Thyroid gland (tissue), 4 donors: ENCODE results near the gene ELAVL2.

Experiments used
- POLR2A ChIP-seq, 2 donors: fragments of 450-650 bp; IDR thresholded peaks; one replicate each; pipeline ENCODE4 v1.6.1; 2017; ENCODE audit warnings: antibody characterized with exemption in 2 of 2, mild to moderate bottlenecking in 2 of 2, moderate library complexity in 1 of 2
- TF ChIP-seq, protein P1 (sequence below), 6 experiments: fragments of 200-600 bp in 3 of 6; fragments of 450-650 bp in 3 of 6; sonication (generic) in 3 of 6; IDR thresholded peaks; one replicate each; pipeline ENCODE4 v1.5.1; 2016 to 2019; ENCODE audit warnings: antibody characterized with exemption in 6 of 6, mild to moderate bottlenecking in 2 of 6, inconsistent platforms in 1 of 6, moderate library complexity in 1 of 6

DNA sequence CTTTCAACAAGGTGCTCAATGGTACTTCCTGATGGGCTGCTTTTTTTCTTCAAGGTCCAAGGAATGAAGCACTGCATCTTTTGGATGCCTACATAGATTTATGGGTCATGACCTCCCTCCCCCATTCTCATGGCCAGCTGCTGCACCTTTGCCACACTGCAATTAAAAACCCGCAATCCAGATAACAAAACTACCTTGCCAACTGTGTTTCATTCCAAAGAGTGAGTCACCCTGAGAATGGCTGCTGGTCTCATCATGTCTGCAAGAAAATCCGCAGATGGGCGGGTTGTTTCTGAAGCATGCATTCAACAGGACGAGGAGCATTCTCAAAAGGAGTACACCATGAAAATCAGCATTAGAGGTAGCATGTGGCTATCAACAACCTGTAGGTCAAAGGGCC lies 139.8 kb downstream of the ELAVL2 start:
- TF ChIP-seq, protein P1, sequence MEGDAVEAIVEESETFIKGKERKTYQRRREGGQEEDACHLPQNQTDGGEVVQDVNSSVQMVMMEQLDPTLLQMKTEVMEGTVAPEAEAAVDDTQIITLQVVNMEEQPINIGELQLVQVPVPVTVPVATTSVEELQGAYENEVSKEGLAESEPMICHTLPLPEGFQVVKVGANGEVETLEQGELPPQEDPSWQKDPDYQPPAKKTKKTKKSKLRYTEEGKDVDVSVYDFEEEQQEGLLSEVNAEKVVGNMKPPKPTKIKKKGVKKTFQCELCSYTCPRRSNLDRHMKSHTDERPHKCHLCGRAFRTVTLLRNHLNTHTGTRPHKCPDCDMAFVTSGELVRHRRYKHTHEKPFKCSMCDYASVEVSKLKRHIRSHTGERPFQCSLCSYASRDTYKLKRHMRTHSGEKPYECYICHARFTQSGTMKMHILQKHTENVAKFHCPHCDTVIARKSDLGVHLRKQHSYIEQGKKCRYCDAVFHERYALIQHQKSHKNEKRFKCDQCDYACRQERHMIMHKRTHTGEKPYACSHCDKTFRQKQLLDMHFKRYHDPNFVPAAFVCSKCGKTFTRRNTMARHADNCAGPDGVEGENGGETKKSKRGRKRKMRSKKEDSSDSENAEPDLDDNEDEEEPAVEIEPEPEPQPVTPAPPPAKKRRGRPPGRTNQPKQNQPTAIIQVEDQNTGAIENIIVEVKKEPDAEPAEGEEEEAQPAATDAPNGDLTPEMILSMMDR (IDR thresholded peaks at IDR 0.05): no peak
- TF ChIP-seq POLR2A (IDR thresholded peaks at IDR 0.05): no peak
